Stimulated activated CD4-positive, alpha-beta T cell treated with anti-CD3 and anti-CD28 coated beads, Interleukin-4, amount 100 ng/mL, for 24 hours (primary cell): ENCODE measurements around the gene RALGAPA2.

Source experiments
- DNase-seq: peaks from one replicate; pipeline ENCODE4 v3.0.0-alpha.2; 2020

RALGAPA2 gene

DNA sequence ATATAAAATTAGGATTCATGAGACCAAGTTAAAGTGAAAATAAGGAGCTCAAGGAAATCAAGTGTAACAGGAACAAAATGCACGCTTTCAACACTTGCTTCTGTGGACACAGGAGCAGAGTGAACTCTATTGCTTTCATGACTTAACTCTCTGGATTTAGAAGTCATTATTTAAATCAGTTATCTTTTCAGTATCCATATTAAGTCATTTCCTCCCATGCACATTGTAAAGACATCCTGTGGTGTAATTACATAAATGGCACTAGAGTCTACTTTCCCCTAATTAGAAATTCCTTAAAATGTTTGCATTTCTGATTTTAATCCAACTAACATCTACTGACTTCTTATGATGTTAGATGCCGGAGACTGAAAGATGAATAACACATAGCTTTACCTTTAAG, 256.5 kb downstream of the RALGAPA2 start:
- no peak for DNase-seq

DNA sequence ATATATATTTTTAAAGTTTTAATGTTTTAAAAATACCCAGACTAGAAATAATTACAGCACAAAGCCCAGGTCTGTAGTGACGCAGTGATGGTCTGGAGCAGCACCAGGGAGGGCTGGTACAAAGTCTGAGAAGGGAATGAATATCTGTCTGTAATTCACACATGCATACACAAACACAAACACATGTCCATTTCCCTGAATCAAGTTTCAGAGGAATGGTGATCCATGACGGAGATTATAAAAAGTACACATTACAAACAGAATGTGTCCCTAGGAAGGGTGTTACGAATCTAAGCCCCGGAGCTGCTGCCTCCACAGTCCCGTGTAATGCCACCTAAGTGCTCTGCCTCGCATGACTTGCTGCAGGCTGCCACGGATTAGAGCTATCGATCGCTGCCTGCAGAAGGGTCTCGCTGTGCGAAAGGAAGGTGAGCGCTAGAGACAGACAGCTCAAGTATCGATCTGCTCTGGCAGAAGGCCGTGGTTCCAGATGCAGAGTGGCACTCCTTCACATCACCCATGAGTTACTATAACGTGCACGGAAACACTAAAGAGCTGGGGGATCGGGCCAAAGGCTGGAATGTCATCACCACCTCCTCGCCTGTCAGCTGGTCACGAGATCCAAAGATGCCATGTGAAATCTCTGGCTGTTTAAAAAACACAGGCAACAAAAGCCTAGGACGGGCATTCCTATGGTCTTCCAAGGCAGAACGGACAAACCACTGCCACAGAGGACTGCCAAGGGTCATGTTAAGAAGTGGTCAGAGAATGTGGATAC, 257.4 kb downstream of the RALGAPA2 start:
- DNase-seq = no peak

DNA sequence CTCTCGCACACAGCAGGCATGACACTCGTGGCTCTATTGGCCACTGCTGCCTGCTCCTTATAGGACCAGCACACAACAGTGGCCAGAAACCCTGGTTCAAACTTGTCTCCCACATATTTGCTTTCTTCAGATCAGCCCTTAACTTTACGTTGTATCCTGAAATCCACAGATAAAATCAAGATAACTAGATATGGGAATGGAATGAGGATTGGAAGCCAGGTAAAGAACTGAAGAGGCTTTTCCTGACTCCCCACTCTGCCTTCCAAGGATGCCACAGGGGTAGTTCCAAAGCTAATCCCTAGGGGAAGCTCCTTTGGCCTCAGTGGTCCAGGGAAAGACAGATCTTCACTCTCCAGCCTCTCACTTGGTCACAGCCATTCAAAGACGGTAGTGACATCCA, 258.1 kb downstream of the RALGAPA2 start:
- no peak for DNase-seq

- DNase-seq = peak; percentile 72
These were observed 260.2 kb downstream of the RALGAPA2 start for GRCh38 chr20:20452254-20452676.

GRCh38 chr20:20450521-20450920, 261.9 kb downstream of the RALGAPA2 start:
- no peak for DNase-seq

DNA sequence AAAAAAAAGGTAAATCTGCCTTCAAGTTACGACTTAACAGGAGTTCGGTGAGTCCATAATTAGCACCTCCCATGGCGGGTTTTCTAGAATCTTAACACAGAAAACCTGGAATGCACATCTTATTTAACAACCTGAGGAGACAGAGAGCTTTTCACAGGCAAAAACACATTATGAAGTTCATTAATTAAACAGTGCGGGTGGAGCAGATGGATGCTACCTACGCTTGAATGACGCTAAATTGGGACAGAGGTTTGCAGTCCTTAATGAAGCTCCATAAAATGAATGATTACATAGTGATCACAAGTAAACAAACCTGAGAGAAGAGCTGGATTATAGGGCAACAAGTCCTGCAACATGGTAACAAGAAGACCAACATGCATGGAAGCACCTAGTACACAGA, 263.6 kb downstream of the RALGAPA2 start:
- DNase-seq = no peak

GRCh38 chr20:20447196-20447595, 265.2 kb downstream of the RALGAPA2 start:
- DNase-seq = no peak

GRCh38 chr20:20446425-20447015, 265.9 kb downstream of the RALGAPA2 start:
- no peak for DNase-seq

- no peak for DNase-seq
These were observed 266.4 kb downstream of the RALGAPA2 start for GRCh38 chr20:20446001-20446400.

DNA sequence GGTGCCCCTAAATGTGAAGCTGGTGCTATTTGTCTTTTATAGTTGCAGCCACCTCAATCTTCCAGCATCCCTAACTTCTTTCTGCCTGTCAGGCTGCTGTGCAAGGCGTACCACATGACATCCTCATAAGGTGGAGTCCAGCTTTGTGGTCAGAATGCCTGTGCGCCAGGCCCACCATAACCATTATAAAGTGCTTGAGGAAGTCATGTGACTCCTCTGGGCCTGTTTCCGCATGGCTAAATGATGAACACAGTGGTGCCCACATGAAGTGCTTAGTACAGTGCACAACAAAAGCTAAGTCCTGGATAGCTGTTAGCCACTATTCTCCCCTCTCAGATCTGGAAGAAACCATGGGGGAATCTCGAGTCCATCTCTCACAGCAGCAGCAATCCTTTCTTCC, 268.9 kb downstream of the RALGAPA2 start:
- no peak for DNase-seq

GRCh38 chr20:20442466-20442865, 270.0 kb downstream of the RALGAPA2 start:
- no peak for DNase-seq

GRCh38 chr20:20440886-20441658, 271.4 kb downstream of the RALGAPA2 start:
- no peak for DNase-seq

DNA sequence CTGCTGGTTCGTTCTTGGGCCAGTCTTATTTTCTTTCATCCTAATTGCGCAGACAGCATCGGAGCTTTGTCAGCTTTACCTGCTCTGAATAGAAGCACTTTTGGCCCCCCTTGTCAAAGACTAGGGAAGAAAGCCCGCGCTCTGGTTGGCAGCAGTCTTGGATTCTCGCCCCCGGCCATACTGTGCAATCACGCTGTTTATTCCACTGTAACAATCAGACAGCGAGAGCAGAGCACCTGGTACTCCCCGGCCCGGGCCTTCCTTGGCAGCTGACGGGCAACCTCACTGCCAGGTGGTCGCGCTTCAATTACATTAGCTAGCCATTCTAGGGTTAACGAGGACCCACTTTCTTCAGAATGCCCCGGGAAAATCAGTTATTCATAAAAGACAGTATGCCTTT, 272.0 kb downstream of the RALGAPA2 start:
- DNase-seq = no peak

DNA sequence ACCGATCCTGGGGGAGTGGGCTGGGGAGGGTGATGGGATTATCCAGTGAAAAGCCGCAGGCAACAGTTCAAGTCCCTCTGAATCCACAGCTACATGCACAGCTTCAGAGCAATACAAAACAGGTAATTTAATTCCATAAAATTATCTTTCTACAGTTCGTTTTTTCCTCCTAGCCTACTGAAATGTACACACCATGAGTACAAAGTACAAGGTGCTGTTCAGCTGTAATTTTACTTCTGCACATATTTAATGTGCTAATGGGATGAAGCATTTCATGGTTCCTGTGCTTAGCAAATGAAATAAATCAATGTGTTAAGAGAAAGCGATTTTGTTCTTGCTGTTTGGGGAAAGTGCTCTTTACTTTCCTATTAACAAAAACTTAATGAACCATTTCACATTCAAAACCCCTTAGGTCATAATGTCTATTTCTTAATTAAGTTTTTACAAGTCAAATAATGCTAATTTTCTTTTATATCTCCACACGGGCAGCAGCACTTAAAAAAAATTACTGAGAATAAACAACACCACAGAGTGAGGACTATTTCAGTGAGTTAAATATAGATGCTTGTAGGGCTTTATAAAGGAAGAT, 272.7 kb downstream of the RALGAPA2 start:
- DNase-seq = no peak

DNA sequence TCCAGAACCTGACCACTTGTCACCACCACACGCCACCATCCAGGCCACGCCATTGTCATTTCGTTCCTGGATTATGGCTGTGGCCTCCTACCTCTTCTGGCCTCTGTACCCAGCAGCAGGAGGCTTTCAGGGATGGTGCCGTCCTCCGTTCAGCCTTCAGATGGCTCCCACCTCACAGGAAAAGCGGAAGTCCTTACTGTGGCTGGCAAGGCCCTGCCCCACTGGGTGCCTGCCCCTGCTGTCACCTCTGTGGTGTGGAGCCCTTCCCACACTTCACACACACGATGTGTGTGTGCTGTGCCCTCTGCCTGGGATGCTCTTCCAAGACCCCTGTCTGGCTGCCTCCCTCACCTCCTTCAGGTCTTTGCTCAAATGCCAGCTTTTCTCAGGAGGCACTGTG, 275.1 kb downstream of the RALGAPA2 start:
- DNase-seq = no peak

GRCh38 chr20:20436689-20437088, 275.8 kb downstream of the RALGAPA2 start:
- DNase-seq = no peak

DNA sequence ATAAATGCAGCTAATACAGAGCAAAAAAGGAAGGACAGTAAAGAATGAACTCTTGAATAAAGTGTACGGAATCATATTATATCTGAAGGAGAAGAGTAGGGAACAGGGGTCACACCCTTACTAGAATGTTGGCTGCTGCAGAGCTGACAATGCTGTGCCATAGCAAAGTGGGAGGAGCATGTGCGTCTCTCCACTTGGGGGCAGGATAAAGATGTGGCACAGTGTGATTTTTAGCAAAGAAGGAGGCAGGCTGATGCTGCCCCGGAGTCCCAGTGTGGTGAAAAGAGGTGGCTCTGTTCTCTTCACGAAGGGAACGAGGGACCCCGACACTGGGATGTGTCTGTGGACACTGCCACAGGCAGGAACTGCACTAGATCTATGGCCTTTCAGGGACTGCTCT, 277.0 kb downstream of the RALGAPA2 start:
- DNase-seq = no peak

DNA sequence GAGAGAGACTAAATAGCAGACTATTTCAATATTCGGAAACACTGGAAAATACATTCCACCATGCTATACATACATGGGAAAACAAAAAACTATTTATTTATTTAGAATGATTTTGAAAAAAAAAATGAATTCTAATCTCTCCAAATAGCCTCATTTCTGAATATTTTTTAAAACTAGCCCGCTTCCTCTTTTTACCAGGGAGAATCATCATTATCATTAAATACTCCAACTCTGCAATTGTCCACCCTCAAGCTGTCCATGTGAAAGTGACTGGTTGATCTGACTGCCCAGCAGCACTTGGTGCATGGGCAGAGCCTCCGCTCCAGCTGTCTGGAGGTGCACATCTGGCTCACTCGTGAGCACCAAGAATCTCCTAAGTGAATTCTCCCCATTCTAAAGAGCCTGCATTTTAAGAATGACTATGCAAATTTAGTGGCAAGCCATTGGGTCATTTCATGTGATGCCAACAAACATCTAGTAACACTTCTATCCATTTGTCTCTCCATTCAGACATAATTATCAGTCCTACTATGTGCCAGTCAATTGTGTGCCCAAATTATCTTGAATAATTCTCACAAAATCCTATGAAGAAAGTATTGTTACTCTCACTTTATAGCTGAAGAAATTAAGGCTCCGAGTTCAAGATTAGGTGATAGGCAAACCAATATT, 279.7 kb downstream of the RALGAPA2 start:
- DNase-seq = no peak

DNA sequence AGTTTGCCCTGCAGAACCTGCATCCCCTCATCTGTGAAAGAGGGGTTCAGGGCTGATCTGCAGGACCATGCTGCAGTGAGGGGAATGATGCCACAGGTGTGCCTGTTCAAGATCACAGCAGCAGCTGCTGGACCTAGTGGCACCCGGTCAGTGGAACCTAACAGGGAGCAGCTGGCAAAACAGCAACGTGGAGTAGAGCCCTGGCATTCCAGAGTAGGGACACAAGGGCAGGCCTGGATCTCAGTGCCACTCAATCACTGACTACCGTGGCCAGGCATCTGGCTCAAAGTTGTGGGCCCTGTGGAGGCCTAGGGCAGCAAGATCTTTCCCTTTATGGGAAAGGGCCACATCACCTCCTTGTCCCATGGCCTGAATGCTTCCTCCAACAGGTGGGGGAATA, 282.4 kb downstream of the RALGAPA2 start:
- no peak for DNase-seq

DNA sequence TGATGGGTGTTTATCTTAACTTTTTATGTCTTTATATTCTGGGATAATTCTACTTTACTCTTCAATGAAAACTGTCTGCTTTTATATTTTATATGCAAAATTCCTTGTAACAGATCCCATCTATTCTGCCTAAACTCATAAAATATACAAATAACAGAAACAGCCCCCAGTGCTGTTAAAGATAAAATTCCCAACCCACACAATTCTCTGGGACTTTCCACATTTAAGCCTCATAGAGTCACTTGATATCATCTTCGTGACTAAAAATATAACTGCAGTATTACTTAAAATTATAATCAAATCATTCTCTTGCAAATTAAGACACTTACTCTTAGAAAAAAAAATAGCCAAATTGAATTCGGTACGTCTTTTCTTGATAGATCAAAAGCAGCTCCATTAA, 284.4 kb downstream of the RALGAPA2 start:
- no peak for DNase-seq

- DNase-seq = no peak
These were observed 285.1 kb downstream of the RALGAPA2 start for GRCh38 chr20:20427227-20427864.

DNA sequence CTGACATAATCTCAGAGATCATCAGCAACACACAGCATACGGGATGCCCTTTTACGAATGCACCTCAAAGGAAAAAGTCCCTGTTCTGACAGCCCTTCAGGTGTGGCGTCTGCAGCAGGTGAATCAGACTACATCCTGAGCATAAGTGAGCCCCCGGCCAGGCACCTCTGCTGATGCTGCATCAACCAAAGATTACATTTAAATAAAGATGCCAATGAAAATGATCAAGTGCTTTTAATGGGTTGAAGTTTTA, 285.9 kb downstream of the RALGAPA2 start:
- DNase-seq = no peak
